PC-3 (cell line): ENCODE data around the gene GPC5.

Experiments
- CTCF ChIP-seq: fragments of 300-600 bp; sonication (generic); conservative IDR thresholded peaks from 2 replicates; pipeline ENCODE4 v1.5.1; 2017; ENCODE audit warnings: antibody characterized with exemption, low read depth, mild to moderate bottlenecking, low read length
- EZH2phosphoT487 ChIP-seq: fragments of 300-600 bp; sonication (generic); IDR thresholded peaks from 2 replicates; pipeline ENCODE4 v1.6.1; 2018; ENCODE audit warnings: mild to moderate bottlenecking, antibody characterized with exemption, low read length, borderline replicate concordance

- no peak for TF ChIP-seq EZH2phosphoT487
- no peak for TF ChIP-seq CTCF
These were observed 265.6 kb downstream of the GPC5 start for GRCh38 chr13:91664039-91664438.
